H1 (cell line): Measurements from ENCODE around the gene TM2D1. TPM values are rescaled to one million over a fixed set of nuclear protein-coding genes. Genes with fewer than 3 reads are reported as not detected.

Experiments used
- FOSL1 ChIP-seq: IDR thresholded peaks from 2 replicates; pipeline ENCODE4 v1.6.1; 2011; ENCODE audit warnings: mild to moderate bottlenecking, low read depth, low read length, moderate library complexity; ENCODE audit not compliant: insufficient read depth
- GABPA ChIP-seq: IDR thresholded peaks from 2 replicates; pipeline ENCODE4 v1.6.1; 2011; ENCODE audit warnings: mild to moderate bottlenecking, low read length, moderate library complexity, borderline replicate concordance; ENCODE audit not compliant: insufficient read depth
- polyA plus RNA-seq, 7 experiments: library from polyadenylated mRNA; depleted of rRNA in 3 of 7; stranded (reverse) in 5 of 7; unstranded in 2 of 7; fragments of >200 nt in 5 of 7; fragments of 200-250 nt in 2 of 7; gene quantifications; 1 replicate in 5 of 7; 2 replicates in 1 of 7; 4 replicates in 1 of 7; pipeline versions ENCODE4 v1.2.1 to v1.2.3, GENCODE V29; 2011 to 2013; ENCODE audit warnings: missing spikeins in 2 of 7, mixed read lengths in 2 of 7
- total RNA-seq: library from RNA; stranded (reverse); fragmentation: NEBNext Ultra II Directional; extraction: Animal tissue kit (Norgen Biotek cat#: 25700); gene quantifications from 2 replicates; pipeline ENCODE4 v1.2.1, GENCODE V29; 2021

Gene TM2D1
- total and polyA plus RNA-seq, 2 of the 8 experiments (the other 6 are each of a cell fraction or from before 2014, with no cell fraction given), result 17.7 to 20.5 TPM

GRCh38 chr1:61743431-61743705 lies 18.4 kb upstream of the TM2D1 start (continued):
- no peak for TF ChIP-seq FOSL1
- no peak for TF ChIP-seq GABPA
